HL-60/S4 treated with retinoic acid at 250 ng/mL for 4 days and 3 days (cell line): ENCODE data around the gene ZSWIM4.
"Not testable (repeated sequence)": the region's sequence is repeated elsewhere in the genome, so short reads cannot be mapped to it uniquely, and the experiment has no call there.

Source experiments
- in situ Hi-C: fragments of 300-500 bp; cut with MboI; formaldehyde crosslinking; loops from 2 replicates; pipeline ENCODE4 v1.7.0; 2022; ENCODE audit warnings: low sequenced_read_pairs

The ZSWIM4 gene

GRCh38 chr19:13794757-13795589 is at the start of gene ZSWIM4:
ZSWIM4 (plus strand) TSS chr19:13795443; CDS start chr19:13795649, 206 bp downstream.
- in situ Hi-C loops = no loop called here

- in situ Hi-C loops = no loop called here
Measured at GRCh38 chr19:13747098-13747453, 48.2 kb upstream of the ZSWIM4 start.

GRCh38 chr19:13748169-13748828 is 46.9 kb upstream of the ZSWIM4 start:
- in situ Hi-C loops = no loop called here

GRCh38 chr19:13751436-13751835 is 43.8 kb upstream of the ZSWIM4 start:
- in situ Hi-C loops = no loop called here

- in situ Hi-C loops = not testable (repeated sequence)
Measured at GRCh38 chr19:13753622-13754021, 41.6 kb upstream of the ZSWIM4 start.

- in situ Hi-C loops = no loop called here
Measured at GRCh38 chr19:13756210-13756609, 39.0 kb upstream of the ZSWIM4 start.

GRCh38 chr19:13757805-13758772 is 37.2 kb upstream of the ZSWIM4 start:
- in situ Hi-C loops = no loop called here

- in situ Hi-C loops = no loop called here
Measured at GRCh38 chr19:13758795-13759194, 36.4 kb upstream of the ZSWIM4 start.

- in situ Hi-C loops = no loop called here
Measured at GRCh38 chr19:13761423-13761822, 33.8 kb upstream of the ZSWIM4 start.

- in situ Hi-C loops = no loop called here
Measured at GRCh38 chr19:13762635-13763235, 32.5 kb upstream of the ZSWIM4 start.

GRCh38 chr19:13763265-13763664 is 32.0 kb upstream of the ZSWIM4 start:
- in situ Hi-C loops = no loop called here

- in situ Hi-C loops = no loop called here
Measured at GRCh38 chr19:13764101-13764807, 31.0 kb upstream of the ZSWIM4 start, which contains the start of gene MRI1. MRI1 (plus strand) TSS chr19:13764522; CDS start chr19:13764589, 67 bp downstream.

- in situ Hi-C loops = no loop called here
Measured at GRCh38 chr19:13764821-13765394, 30.3 kb upstream of the ZSWIM4 start.

GRCh38 chr19:13765395-13766094 is 29.7 kb upstream of the ZSWIM4 start:
- in situ Hi-C loops = no loop called here

- in situ Hi-C loops = no loop called here
Measured at GRCh38 chr19:13766095-13766481, 29.2 kb upstream of the ZSWIM4 start.

GRCh38 chr19:13768510-13768909 is 26.7 kb upstream of the ZSWIM4 start:
- in situ Hi-C loops = no loop called here

GRCh38 chr19:13770013-13770635 is 25.1 kb upstream of the ZSWIM4 start:
- in situ Hi-C loops = no loop called here
